HG03354 (cell line): ENCODE results near the gene ZNF41.
"Not testable (repeated sequence)": the region's sequence is repeated elsewhere in the genome, so short reads cannot be mapped to it uniquely, and the experiment has no call there.

Source experiments
- ATAC-seq: cut with Tn5 transposase; IDR thresholded peaks from one replicate; pipeline ENCODE4 v1.9.1; 2021; ENCODE audit warnings: mild to moderate bottlenecking; ENCODE audit not compliant: unreplicated experiment, poor library complexity, severe bottlenecking

The ZNF41 gene

GRCh38 chrX:47482512-47483305 is at the start of gene ZNF41:
TSS of gene ZNF41 (minus strand) at chrX:47483222. CDS start at chrX:47467481, 15,741 bp downstream.
- peak; percentile 84 for ATAC-seq

- ATAC-seq, result no peak
Observed at GRCh38 chrX:47530049-47530448, 47.0 kb upstream of the ZNF41 start.

- no peak for ATAC-seq
Observed at GRCh38 chrX:47529548-47529947, 46.5 kb upstream of the ZNF41 start.

- ATAC-seq, result peak; percentile 20
Observed at GRCh38 chrX:47523713-47524166, 40.7 kb upstream of the ZNF41 start.

GRCh38 chrX:47523297-47523696 is 40.3 kb upstream of the ZNF41 start:
- peak; percentile 91 for ATAC-seq

- ATAC-seq, result no peak
Observed at GRCh38 chrX:47518144-47518543, 35.1 kb upstream of the ZNF41 start.

- no peak for ATAC-seq
Observed at GRCh38 chrX:47515941-47516665, 33.1 kb upstream of the ZNF41 start.

- ATAC-seq, result no peak
Observed at GRCh38 chrX:47514533-47515235, 31.7 kb upstream of the ZNF41 start.

- peak; percentile 82 for ATAC-seq
Observed at GRCh38 chrX:47513034-47513965, 30.3 kb upstream of the ZNF41 start.

- ATAC-seq, result not testable (repeated sequence)
Observed at GRCh38 chrX:47512383-47512782, 29.4 kb upstream of the ZNF41 start.

- no peak for ATAC-seq
Observed at GRCh38 chrX:47507153-47507867, 24.3 kb upstream of the ZNF41 start.

- no peak for ATAC-seq
Observed at GRCh38 chrX:47503151-47503550, 20.1 kb upstream of the ZNF41 start.

- no peak for ATAC-seq
Observed at GRCh38 chrX:47502316-47503125, 19.5 kb upstream of the ZNF41 start.

GRCh38 chrX:47501226-47502074 is 18.4 kb upstream of the ZNF41 start:
- ATAC-seq, result no peak

- ATAC-seq, result no peak
Observed at GRCh38 chrX:47500554-47500953, 17.5 kb upstream of the ZNF41 start.

- no peak for ATAC-seq
Observed at GRCh38 chrX:47499293-47499692, 16.3 kb upstream of the ZNF41 start.

GRCh38 chrX:47498411-47498810 is 15.4 kb upstream of the ZNF41 start:
- no peak for ATAC-seq
